NB4 (cell line): Measurements from ENCODE around the gene PLA2G4E.

Source experiments
- DNase-seq: peaks from one replicate; pipeline ENCODE4 v3.0.0; 2010; ENCODE audit warnings: low read depth
- H3K4me3 ChIP-seq: one replicate; pipeline ENCODE4 v1.5.1; 2011; ENCODE audit warnings: mild to moderate bottlenecking, low read depth, low read length, moderate library complexity
- MYC ChIP-seq: IDR thresholded peaks from 2 replicates; pipeline ENCODE4 v1.6.1; 2011; ENCODE audit warnings: low read depth, low read length
- POLR2A ChIP-seq: IDR thresholded peaks from 2 replicates; pipeline ENCODE4 v1.6.1; 2011; ENCODE audit warnings: mild to moderate bottlenecking; ENCODE audit not compliant: insufficient read length; ENCODE audit errors: extremely low read depth
- TF ChIP-seq, protein P1 (sequence below): IDR thresholded peaks from one replicate; pipeline ENCODE4 v1.5.1; 2012; ENCODE audit warnings: low read depth, low read length
- TF ChIP-seq, protein P2 (sequence below): IDR thresholded peaks from 2 replicates; pipeline ENCODE4 v1.6.1; 2011; ENCODE audit warnings: low read depth, low read length

The PLA2G4E gene

GRCh38 chr15:42032376-42033213 lies 11.8 kb upstream of the PLA2G4E start:
- no peak for DNase-seq
- no peak overlapping the region for H3K4me3 ChIP-seq
- TF ChIP-seq MYC (no peak), POLR2A (no peak)
- TF ChIP-seq, protein P1, sequence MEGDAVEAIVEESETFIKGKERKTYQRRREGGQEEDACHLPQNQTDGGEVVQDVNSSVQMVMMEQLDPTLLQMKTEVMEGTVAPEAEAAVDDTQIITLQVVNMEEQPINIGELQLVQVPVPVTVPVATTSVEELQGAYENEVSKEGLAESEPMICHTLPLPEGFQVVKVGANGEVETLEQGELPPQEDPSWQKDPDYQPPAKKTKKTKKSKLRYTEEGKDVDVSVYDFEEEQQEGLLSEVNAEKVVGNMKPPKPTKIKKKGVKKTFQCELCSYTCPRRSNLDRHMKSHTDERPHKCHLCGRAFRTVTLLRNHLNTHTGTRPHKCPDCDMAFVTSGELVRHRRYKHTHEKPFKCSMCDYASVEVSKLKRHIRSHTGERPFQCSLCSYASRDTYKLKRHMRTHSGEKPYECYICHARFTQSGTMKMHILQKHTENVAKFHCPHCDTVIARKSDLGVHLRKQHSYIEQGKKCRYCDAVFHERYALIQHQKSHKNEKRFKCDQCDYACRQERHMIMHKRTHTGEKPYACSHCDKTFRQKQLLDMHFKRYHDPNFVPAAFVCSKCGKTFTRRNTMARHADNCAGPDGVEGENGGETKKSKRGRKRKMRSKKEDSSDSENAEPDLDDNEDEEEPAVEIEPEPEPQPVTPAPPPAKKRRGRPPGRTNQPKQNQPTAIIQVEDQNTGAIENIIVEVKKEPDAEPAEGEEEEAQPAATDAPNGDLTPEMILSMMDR: no peak
- TF ChIP-seq, protein P2, sequence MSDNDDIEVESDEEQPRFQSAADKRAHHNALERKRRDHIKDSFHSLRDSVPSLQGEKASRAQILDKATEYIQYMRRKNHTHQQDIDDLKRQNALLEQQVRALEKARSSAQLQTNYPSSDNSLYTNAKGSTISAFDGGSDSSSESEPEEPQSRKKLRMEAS: no peak

GRCh38 chr15:42031198-42031915 lies 10.5 kb upstream of the PLA2G4E start:
- DNase-seq: no peak
- TF ChIP-seq POLR2A: no peak
- TF ChIP-seq, protein P1: no peak
- TF ChIP-seq, protein P2: no peak
- no peak for TF ChIP-seq MYC
- no peak overlapping the region for H3K4me3 ChIP-seq

- DNase-seq: no peak
- no peak for TF ChIP-seq POLR2A
- TF ChIP-seq, protein P1: no peak
- TF ChIP-seq MYC: no peak
- TF ChIP-seq, protein P2: no peak
- no peak overlapping the region for H3K4me3 ChIP-seq
Observed at GRCh38 chr15:42027521-42027920, 6.7 kb upstream of the PLA2G4E start.

DNA sequence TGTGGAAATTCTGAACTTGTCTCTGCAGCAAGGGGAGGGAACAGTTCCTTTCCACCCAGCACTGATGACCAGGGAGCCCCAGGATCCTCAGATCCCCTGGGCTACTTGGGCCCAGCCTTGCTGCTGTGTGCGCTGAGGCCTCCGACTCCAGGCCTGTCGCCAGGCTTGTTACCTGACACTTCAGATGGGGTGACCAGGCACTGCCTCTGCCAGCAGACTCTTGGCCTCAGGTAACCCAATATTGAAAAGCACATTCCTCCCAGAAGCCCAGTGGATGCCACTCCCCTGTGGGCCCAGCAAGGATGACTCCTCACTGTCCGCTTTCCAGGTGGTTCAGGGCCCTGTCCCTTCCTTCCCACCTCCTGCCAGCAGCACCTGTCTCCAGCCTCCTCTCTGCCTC lies 3.5 kb upstream of the PLA2G4E start:
- DNase-seq: no peak
- TF ChIP-seq, protein P2: no peak
- TF ChIP-seq, protein P1: no peak
- TF ChIP-seq POLR2A (no peak), MYC (no peak)
- H3K4me3 ChIP-seq: no peak overlapping the region

GRCh38 chr15:42021593-42021992 lies 751 bp upstream of the PLA2G4E start:
- H3K4me3 ChIP-seq: no peak overlapping the region
- DNase-seq: no peak
- TF ChIP-seq, protein P2: no peak
- TF ChIP-seq POLR2A (no peak), MYC (no peak)
- TF ChIP-seq, protein P1: no peak
